ENCODE results near the gene RAD9A.

The RAD9A gene

GRCh38 chr11:67357831-67358670 is 33.7 kb upstream of the RAD9A start:
- DNase-seq (ENCODE audit: low spot score), result peak; percentile 27

GRCh38 chr11:67364169-67364568 is 27.6 kb upstream of the RAD9A start:
- DNase-seq (ENCODE audit: low spot score), result no peak

DNA sequence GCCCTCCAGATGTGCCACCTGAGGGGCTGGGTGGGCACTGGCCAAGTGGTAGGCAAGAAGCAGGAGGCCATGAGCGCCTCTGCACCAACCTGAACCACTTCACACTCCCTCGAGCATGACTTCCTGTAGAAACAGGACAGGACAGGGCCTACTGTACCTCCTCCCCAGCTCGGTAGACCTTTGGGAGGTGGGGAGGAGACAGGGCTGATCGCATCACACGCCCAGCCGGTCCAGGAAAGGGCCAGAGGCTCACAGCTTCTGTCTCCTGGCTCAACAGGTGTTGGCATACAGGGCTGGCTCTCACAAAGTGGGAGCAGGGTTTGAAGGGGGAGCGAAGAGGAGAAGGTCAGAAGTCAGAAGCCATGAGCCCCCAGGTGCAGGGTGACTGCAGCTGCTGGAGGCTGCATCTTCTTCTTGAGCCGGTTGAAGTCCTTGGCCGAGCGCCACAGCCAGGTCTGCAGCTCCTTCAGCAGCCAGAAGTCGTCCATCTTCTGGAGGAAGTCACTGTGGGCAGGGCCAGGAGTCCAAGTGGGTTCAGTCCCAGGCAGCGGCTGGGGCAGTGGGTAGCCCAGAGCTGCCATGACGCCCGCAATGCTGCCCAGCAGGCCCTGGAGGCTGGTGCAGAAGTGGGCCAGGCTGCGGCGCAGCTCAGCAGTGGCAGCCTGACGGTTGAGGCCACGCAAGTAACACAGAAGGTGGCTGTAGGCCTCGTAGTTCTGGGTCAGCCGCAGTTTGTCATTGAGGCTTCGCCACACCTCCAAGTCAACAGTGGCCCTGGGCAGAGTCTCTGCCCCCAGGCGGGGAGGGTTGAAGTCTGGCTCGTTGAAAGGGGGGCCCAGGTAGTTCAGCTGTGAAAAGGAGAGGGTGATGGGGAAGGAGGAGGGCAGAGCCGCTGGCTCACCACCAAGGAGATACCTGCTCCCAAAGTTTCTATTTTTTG is 26.7 kb upstream of the RAD9A start:
- no peak for DNase-seq (ENCODE audit: low spot score)

DNA sequence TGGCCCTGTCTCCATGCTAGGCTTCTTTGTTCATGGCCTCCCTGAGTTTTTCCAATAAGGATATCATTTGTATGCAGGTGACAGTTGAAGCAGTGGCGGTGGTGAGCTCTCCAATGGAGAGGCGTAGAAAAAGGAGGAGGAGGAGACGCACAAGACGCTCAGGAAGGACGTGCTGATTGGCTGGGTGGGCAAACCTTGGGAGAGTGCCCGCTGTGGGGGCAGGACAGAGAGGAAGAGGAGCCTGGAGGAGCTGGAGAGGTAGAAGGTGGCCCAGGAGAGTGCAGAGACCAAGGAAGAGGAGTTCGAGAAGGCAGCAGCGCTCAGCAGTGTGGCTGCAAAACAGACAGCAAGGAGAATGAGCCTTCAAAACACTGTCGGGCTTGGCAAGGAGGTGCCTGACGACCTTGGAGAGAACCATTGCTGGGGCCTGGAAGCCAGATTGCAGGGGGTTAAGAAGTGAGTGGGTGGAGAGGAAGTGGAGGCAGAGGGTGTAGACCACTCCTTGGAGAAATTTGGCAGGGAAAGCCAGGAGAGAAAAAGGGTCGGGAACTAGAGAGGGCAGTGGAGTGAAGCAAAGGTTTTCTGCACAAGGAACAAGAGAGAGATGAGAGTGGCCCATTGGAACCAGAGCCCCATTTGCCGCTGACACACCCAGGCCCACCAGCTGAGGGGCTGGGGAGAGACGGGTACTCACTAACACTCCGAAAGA is 25.9 kb upstream of the RAD9A start:
- DNase-seq (ENCODE audit: low spot score), result no peak

- DNase-seq (ENCODE audit: low spot score), result no peak
These were observed 25.2 kb upstream of the RAD9A start for GRCh38 chr11:67366546-67366945.

GRCh38 chr11:67366961-67367760 is 24.6 kb upstream of the RAD9A start:
- no peak for DNase-seq (ENCODE audit: low spot score)

GRCh38 chr11:67367761-67368227 is 24.0 kb upstream of the RAD9A start:
- DNase-seq (ENCODE audit: low spot score), result no peak

DNA sequence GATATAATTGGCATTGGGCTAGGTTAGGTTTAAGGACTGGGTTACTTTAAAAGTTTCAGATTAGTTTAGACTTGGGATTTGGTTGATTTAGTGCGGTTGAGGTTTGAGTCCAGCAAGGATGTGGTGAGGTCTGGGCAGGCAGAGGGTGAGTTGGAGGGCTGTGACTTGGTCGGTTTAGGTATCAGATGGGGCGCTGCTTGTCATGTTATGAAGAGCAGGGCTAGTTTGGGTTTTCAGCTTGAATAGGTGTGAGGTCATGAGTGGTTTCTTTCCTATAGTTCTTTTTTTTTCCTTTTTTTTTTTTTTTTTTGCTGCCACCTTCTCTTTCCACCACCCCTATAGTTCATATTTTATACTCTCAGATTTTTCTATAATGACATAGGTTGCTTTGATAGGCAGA is 23.2 kb upstream of the RAD9A start:
- DNase-seq (ENCODE audit: low spot score), result no peak

DNA sequence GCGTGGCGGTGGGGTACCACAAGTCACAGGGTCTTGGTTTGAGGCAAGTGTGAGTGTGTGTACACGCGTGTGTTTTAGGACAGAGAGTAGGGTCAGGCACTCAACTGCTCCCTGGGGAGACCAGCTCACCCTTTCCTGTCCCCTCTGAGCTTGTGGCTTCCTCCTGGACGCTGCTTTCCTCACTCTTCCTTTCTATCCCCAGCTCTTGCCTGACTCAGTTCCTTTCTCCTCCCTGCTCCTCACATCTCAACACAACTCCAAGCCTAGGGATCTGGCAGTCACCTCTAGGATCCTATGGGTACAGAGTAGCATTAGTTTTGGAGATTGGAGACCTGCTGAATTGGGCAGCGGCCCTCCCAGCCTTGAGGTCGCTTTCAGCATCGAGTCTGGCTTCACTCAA is 22.5 kb upstream of the RAD9A start:
- DNase-seq (ENCODE audit: low spot score), result no peak

- no peak for DNase-seq (ENCODE audit: low spot score)
These were observed 21.9 kb upstream of the RAD9A start for GRCh38 chr11:67369801-67370284.

DNA sequence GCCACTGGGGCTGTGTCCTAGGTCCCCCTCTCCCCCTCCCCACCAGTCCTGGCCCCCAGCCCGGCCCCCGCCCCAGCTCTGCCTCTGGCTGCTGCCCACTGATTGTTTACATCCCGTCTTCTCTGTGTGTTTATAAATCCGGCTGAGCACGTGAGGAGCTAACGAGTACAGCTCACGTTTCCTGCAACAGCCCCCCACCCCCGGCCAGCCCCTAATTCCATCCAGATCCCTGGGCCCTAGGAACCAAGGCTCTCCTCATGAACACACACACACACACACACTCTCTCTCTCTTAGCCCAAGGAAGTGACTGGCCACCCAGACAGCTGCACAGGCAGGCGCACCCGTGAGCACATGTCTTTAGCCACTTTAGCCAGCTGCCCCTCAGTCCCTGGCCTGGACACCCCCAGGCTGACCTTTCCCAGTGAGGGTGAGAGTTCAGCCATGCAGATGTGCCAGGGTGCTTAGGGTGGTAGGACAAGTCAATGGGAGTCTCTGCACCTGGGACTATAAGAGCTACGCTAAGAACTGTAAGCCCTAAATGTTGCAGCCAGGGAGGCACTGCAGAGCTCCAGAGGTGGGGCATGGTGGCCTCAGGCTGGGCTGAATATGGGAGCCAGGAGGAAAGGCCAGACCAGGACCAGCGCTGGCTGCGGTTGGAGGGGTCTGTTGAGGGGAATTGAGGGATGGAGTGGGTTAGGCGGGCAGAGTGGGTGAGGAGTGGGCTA is 21.3 kb upstream of the RAD9A start:
- DNase-seq (ENCODE audit: low spot score), result no peak

- peak; percentile 83 for DNase-seq (ENCODE audit: low spot score)
These were observed 20.4 kb upstream of the RAD9A start for GRCh38 chr11:67371189-67371910.

GRCh38 chr11:67371911-67372320 is 19.9 kb upstream of the RAD9A start:
- no peak for DNase-seq (ENCODE audit: low spot score)

GRCh38 chr11:67372321-67372992 is 19.3 kb upstream of the RAD9A start:
- DNase-seq (ENCODE audit: low spot score), result peak; percentile 69

DNA sequence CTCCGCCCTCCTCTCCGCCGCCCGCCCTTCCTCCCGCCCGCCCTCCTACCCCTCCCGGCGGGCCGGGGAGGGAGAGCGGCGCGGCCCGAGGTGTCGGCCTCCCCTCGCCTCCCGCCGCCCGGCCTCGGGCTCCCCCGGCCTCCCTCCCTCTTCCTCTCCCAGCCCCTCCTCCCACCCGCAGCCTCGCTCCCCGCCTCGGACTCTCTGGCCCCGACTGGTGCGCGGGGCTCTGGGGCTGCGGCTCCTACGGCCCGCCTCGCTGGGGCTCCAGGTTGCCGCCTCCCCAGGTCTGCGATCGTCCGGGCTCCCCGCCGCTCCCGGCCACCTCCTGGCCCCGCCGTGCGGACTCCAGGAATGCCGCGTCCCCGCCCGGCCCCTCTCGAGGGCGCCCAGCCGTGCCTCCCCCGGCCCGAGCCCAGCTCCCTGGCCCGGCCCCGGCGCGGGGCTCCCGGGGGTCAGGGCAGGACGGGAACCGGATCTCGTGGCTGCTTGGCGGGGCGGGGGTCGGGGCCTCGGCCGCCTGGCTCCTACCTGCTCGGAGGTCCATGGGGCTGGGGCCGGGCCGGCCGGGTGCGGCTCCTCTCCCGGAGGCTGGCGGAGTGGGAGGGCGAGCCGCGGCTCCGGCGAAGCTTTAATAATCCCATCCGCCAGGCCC is 18.7 kb upstream of the RAD9A start, which contains the start of gene CLCF1:
TSS of gene CLCF1 (minus strand) at position 606 of the 655 bp plus-strand sequence. CDS start at position 547, 59 bp downstream.
- peak; percentile 87 for DNase-seq (ENCODE audit: low spot score)

DNA sequence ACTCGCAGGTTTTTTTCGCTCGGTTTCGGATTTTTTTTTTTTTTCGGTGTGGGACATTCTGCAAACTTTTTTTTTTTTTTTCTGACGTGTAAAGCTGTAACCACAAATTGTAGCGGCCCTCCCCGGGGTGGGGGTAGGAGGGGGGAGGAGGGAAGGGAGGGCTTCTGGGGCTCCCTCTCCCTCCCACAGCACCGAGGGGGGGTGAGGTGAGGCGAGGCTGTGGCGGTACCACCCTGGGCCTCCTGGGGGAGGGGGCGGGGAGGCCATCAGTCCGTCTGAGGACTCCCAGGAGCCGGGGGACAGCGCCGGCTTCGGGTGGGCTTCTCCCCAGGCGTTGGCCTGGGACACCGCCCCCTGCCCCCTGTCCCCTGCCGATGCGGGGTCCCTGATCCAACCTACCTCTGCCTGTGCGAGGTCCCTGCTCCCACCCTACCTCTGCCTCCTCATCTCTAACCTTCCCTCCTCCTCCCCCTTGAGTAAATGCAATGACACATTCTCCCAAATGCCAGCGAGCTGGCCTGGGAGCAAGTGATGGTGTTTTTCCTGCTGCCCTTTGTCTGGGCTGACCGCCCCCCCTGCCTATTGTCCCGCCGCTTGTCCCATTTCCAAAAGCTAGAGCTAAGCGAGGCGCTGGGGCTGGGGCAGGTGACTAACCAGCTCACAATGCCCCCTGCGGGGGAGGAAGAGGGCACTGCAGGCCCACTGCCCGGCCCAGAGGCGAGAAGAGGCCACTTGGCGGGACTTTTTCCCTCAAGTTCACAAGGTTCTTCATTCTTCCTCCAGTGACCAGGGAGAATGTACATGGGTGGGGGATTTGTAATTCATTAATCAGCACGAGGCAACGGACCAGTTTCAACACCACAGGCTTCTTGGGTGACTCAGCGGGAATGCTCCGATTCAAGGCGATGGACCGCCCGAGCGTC is 17.9 kb upstream of the RAD9A start:
- peak; percentile 94 for DNase-seq (ENCODE audit: low spot score)

GRCh38 chr11:67374571-67375281 is 17.1 kb upstream of the RAD9A start:
- DNase-seq (ENCODE audit: low spot score), result peak; percentile 47

Data from GM03348 (cell line).